GM06990 (cell line): ENCODE data around the gene TPST1.

Source experiments
- DNase-seq: peaks from one replicate; pipeline ENCODE4 v3.0.0-alpha.2; 2011; ENCODE audit not compliant: insufficient read length; ENCODE audit errors: extremely low read depth
- H3K27me3 ChIP-seq: replicated peaks from 2 replicates; pipeline ENCODE4 v1.6.0; 2011; ENCODE audit warnings: low read length; ENCODE audit not compliant: control insufficient read depth, insufficient read depth
- H3K36me3 ChIP-seq: 2 replicates; pipeline ENCODE4 v1.5.1; 2011; ENCODE audit warnings: low read length; ENCODE audit not compliant: control insufficient read depth, insufficient read depth
- H3K4me3 ChIP-seq: replicated peaks from 2 replicates; pipeline ENCODE4 v1.5.1; 2011; ENCODE audit warnings: low read depth, mild to moderate bottlenecking, control low read depth, low read length
- TF ChIP-seq, protein P1 (sequence below): IDR thresholded peaks from 2 replicates; pipeline ENCODE4 v1.5.1; 2011; ENCODE audit warnings: low read length, control low read depth, mild to moderate bottlenecking, inconsistent platforms; ENCODE audit not compliant: insufficient read depth, poor library complexity, severe bottlenecking

The TPST1 gene

DNA sequence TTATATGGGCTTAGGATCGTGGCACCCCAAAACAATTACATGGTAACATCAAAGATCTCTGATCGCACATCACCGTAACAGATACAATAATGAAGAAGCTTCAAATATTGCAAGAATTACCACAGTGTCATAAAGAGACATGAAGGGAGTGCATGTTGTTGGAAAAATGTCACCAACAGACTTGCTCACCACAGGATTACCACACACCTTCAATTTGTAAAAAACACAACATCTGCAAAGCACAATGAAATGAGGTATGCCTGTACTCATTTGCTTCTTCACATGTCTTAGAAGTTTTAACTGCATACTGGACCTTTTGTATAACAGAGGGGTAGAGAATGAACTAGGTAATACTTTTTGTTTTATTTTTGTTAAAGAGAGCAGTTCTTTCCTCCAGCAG lies 96.6 kb downstream of the TPST1 start:
- Histone ChIP-seq H3K36me3 (no peaks in the 10 kb centered on the region), H3K4me3 (no peak overlapping the region), H3K27me3 (no peaks in the 10 kb centered on the region)
- TF ChIP-seq, protein P1, sequence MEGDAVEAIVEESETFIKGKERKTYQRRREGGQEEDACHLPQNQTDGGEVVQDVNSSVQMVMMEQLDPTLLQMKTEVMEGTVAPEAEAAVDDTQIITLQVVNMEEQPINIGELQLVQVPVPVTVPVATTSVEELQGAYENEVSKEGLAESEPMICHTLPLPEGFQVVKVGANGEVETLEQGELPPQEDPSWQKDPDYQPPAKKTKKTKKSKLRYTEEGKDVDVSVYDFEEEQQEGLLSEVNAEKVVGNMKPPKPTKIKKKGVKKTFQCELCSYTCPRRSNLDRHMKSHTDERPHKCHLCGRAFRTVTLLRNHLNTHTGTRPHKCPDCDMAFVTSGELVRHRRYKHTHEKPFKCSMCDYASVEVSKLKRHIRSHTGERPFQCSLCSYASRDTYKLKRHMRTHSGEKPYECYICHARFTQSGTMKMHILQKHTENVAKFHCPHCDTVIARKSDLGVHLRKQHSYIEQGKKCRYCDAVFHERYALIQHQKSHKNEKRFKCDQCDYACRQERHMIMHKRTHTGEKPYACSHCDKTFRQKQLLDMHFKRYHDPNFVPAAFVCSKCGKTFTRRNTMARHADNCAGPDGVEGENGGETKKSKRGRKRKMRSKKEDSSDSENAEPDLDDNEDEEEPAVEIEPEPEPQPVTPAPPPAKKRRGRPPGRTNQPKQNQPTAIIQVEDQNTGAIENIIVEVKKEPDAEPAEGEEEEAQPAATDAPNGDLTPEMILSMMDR: no peak
- no peak for DNase-seq

DNA sequence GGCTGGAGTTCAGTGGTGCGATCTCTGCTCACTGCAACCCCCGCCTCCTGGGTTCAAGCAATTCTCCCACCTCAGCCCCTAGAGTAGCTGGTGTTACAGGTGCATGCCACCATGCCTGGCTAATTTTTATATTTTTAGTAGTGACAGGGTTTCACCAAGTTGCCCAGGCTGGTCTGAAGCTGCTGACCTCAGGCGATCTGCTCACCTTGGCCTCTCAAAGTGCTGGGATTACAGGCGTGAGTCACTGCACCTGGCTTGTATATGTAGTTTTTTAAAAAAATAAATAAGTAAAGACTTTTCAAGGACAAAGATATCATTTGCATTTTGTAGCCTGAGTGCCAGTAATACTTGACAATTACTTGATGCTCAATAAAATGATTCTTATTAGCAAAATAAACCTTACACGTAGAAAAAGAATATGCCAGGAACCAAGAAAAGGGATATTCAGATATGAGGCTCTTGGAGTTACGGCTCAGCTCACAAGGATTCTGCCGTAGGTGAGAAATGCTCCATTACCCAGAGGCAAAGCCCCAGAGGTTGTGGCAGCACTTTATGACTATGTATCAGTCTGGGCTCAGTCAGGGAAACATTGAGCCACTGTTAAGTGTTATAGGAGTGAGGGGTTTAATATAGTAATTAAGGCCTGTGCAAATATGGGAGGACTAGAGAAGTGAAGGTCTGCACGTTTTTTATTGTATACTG lies 98.5 kb downstream of the TPST1 start:
- Histone ChIP-seq H3K4me3 (no peak overlapping the region), H3K36me3 (no peaks in the 10 kb centered on the region)

DNA sequence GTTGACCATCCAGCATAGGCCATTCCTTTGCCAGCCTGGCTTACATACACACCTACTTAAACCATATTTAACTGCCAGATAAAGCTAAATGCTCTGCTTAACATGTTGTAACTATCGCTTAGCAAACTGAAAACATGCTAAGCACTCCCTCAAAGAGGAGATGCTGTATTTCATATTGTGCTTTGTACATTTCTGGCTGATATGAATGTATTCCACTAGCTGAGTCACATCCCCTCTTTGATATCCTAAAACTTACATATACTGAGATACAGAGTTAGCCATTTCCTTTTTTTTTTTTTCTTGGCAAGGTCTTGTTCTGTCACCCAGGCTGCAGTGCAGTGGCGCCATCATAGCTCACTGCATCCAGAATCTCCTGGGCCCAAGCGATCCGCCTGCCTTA lies 99.4 kb downstream of the TPST1 start:
- no peak for DNase-seq

More for the DNA sequence above, 98.5 kb downstream of the TPST1 start:
- DNase-seq: no peak
- no peaks in the 10 kb centered on the region for H3K27me3 ChIP-seq
- TF ChIP-seq, protein P1: no peak

DNA sequence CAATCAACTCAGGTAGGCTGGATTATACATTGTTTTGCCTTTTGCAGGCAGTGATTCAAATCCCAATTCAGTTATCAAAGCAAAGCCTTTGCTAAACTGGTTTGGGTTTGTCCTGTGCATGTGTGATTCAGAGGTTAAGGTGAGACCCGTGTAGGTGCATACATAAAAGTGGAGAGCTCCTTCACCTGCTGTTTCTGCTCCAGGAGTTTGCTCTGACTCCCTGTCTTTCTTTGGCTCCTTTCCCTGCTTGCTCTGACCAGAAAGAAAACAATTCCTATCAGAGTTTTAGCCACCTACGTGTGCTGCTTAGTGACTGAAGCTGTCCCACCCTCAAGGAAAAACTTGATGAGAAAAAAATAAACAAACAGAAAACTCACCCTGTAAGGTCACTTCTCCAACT lies 101.1 kb downstream of the TPST1 start:
- no peak for DNase-seq
- TF ChIP-seq, protein P1: no peak
- no peaks in the 10 kb centered on the region for H3K27me3 ChIP-seq
- H3K4me3 ChIP-seq: no peak overlapping the region
- no peaks in the 10 kb centered on the region for H3K36me3 ChIP-seq

More for the DNA sequence above, 99.4 kb downstream of the TPST1 start:
- H3K36me3 ChIP-seq: no peaks in the 10 kb centered on the region
- TF ChIP-seq, protein P1: no peak
- H3K4me3 ChIP-seq: no peak overlapping the region
- no peaks in the 10 kb centered on the region for H3K27me3 ChIP-seq

DNA sequence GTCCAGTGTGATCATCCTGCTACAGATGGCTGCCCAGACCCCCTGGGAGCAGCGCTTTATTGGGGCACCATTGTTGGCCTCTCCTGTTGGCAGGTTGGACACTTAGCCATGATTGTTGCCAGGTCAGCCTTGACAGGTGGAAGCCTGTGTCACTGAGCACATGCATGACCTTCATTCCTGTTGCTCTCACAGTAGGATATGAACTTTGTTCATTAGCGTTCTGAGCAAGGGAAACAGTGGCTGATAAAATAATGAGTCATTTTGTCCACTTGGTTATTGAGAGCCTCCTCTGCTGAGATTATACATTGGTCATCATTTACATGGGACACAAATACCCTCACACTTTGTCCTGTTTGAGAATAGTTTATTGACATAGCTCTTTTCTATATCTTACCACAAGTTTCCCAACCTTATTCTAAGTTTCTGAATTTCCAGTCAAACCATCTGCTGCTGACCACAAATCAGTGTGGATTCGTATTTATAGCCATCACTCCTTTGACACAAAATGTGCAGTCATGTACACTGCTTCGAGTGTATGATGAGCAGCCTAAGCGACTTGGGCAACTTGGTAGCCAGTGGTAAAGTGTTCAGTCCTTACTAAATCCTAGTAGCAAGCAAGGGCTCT lies 102.6 kb downstream of the TPST1 start:
- H3K36me3 ChIP-seq: no peaks in the 10 kb centered on the region
- no peak for DNase-seq
- no peaks in the 10 kb centered on the region for H3K27me3 ChIP-seq
- no peak overlapping the region for H3K4me3 ChIP-seq
- TF ChIP-seq, protein P1: no peak
